HG03521 (cell line): ENCODE measurements around the gene DBN1.

Experiments
- ATAC-seq: cut with Tn5 transposase; IDR thresholded peaks from one replicate; pipeline ENCODE4 v1.9.1; 2021; ENCODE audit warnings: mild to moderate bottlenecking, moderate library complexity; ENCODE audit not compliant: unreplicated experiment

DBN1 gene

DNA sequence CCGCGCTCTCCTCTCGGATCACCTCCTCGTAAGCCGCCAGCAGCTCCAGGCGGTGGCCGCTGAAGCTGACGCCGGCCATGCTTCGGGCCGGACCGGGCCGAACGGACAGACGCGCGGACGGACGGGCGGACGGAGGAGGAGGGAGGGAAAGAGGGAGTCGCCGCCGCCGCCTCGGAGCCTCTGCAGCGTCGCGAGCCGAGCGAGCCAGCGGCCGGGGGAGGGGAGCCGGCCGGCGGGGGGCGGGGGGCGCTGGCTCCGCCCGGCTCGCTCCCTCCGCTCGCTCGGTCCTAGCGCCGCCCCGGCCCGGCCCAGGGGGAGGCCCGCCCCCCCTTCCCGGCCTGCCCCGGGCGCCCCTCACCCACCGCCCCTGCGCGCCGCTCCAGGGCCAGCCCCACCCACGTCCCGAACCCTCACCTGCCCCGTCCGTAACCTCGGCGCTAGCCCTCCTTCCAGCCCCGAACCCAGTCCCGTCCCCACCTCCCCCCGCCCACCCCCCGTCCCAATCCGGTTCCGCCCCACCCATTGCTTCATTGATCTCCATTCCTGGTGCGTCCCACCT is at the start of gene DBN1:
Gene DBN1, minus strand, starts transcription at position 192 of the 559 bp plus-strand sequence. Its CDS starts 113 bp downstream, at position 79.
- no peak for ATAC-seq

DNA sequence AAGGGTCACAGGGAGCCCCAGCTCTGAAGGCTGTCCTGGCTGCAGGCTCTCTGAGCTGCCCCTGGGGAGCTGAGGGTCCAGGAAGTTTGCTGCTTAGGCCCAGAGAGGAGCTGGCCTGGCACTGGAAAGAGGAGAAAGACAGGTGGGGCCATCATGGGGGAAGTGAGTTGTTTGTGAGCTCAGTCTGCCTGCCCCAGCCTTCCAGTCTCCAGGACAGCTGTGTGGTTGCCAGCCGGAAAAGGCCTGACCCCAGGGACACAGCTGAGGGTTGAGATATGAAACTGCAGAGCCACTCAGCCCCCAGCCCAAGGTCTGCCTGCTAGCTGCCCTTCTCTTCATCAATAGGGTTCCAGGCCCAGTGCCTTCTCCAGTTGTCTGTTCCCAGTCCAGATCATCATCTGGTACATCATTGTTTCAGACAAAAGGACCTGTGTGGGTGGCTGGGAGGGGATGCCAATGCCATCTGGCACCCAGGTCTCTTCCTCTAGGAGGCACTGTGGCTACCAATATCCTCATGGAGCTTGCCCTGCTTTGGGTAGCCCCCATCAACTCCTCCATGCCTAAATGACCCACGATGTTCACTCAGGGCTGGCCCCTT is 47.6 kb upstream of the DBN1 start:
- no peak for ATAC-seq

DNA sequence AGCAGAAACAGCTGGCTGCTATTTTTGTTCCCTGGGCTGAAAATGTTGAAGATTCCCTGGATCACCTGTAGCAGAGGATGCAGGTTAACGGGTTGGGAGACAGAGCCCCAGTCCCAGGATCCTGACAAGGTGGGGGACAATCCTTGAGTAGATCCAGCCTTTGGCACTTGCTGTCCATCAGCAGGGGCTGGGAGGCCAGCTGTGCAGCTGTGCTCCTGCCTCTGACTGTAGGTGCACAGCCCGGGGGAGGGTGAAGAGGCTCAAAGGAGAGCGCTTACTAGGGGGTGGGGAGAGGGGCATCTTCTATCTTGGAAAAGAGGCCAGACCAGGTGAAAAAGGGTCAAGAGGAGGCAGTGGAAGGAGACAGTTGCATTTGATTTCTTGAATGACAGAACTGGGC is 46.8 kb upstream of the DBN1 start:
- ATAC-seq = no peak

DNA sequence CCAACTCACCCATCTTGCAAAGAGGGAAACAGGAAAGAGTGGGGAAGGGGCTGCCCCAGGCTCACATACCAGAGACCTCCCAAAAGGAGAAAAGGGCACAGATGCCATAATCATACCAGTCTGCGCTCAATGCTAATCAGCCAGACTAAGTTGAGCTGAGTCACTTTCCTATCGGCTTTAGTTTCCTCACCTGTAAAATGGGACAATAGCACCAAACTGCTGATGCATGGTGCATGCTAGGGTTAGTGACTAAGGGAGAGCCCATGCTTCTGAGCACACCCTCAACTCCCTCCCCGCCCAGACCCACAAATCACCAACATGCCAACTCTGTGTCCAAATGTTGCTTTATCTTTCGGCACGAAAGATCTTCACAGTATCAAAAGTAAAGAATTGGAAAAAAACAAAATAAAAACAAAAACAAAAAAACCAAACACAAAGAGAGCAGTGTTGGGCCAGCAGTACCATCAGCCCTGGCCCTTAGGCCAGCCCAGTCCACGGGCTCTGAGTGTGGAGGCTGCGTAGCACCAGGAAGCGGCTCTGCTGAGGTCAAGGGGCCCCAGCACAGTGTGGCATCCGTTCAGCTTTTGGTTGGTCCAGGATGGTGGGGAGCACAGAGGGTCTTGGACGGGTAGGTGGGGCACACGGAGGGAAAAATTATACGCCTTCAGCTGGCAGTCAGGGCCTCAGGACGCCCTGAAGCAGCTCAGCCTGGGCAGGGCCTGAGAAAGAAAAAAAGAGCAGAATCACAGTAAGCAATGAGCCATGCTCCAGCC is 46.2 kb upstream of the DBN1 start:
- ATAC-seq = no peak

DNA sequence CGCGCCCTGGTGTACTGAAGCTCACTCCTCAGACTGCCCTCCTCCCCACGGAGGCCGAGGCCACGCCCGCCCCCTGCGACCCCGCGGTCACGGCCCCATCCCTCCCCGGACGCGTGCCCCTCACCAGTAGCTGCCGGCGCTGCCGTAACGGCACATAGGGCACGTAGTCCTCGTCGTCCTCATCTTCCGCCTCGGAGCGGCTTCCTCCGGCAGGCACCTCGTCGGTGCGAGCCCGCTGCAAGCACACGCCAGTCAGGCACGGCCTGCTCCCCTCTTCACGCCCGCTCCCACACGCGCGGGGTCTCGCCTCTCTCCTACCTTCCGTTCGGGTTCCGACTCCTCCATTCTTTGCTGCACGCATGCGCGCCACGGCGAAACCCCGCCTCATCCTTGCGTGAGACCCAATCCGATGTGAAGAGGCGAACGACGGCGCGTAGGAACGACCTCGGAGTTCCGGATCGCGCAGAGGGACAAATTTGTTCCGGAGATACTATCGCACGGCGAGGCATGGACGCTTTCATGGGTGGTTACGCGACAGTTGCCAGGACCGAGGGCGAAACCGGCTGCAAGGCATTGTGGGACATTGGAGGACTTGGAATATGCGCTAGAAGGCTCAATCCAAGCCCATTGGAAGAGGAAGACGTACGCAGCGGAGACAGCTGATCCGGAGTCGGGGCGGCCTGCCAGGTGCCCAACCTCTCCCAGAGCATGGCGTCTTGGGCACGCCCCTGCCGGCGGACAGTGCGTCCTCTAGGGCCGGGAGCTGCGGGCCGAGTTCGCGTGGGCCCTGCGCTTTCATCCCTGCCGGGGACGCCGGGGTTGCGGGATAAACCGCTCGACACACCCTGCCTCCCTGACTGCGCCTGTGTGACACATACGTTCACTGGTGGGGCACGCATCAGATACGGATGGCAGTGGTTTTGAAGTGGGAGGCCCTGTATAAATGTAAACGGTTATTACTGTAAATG is 43.5 kb upstream of the DBN1 start, which contains the start of gene DDX41:
Gene DDX41, minus strand, starts transcription at position 361 of the 968 bp plus-strand sequence. Its CDS starts 16 bp downstream, at position 345.
- ATAC-seq = peak; percentile 72

DNA sequence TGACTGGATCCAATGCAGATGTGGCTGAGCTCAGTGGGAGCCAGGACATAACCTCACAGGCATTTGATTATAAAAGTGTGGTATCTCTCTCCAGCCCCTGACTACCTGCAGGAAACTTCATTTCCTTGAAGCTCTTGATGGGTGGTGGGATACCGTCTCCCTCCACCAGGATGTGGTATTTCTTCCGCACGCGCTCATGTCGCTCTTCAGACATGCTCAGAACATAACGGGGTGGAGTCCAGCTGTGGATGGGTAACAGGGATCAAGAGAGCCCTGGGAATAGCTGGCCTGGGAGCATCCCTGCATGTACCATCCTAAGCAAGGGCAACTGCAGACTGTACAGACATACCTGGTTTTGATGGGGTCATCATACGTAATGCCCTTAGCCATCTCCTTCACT is 42.1 kb upstream of the DBN1 start:
- no peak for ATAC-seq

DNA sequence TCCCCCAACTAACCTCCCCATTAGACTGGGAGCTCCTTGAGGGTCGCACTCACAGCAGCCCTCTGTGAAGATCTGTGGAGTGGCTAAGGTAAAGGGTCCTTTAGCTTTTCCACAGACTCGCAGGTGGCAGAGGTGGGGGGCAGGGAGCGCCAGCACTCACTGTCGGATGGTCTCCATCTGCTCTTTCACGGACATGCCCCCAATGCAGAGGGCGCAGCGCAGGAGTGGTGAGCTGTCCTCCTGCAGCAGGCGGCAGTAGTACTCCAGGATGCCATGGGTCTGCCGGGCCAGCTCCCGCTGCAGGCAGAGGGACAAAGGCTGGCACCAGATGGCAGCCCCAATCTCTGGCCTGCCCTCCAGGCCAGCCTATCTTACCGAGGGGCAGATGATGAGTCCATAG is 41.1 kb upstream of the DBN1 start:
- ATAC-seq = no peak

DNA sequence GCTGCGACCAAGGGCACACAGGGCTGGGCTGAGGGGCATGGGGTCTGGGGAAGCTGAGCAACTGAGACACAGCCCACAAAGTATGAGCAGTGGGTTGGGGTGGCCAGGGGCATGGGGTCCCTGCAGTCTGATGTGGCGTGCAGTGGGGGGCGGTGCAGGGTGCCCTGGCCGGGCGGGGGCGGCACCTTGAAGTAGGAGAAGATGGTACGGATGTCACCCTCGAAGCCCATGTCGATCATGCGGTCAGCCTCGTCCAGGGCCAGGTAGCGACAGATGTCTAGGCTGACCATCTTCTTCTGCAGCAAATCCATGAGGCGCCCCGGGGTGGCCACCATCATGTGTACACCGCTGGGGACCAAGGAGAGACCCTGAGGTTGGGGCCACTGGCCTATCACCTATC is 40.1 kb upstream of the DBN1 start:
- no peak for ATAC-seq

DNA sequence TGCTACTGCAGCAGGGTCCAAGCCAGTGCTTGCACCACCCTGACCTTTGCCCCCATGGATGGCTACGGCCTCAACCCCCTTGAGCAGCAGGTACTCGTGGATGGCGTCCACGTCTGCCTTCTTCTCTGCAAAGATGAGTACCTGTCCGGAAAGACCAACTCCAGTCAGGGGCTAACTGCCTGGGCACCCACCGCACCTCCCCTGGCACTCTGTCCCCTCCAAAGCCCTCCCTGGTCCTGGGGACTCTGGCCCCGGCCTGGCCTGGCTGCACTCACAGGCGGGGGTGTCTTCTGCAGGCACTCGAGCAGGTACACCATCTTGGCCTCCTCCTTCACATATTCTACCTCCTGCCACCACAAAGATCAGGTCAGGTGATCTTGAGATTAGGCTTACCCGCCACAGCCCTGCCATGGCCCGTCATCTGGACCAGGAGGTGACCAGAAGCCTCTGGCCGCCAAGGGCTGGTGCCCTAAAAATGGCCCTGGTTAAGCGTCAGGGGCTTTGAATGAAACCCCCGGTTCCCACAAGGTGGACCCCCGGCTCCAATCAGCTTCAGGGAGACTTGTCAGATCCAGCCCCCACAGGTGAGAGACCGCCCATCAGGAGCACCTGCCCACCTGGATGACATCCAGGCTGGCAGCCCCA is 39.4 kb upstream of the DBN1 start:
- ATAC-seq = no peak

DNA sequence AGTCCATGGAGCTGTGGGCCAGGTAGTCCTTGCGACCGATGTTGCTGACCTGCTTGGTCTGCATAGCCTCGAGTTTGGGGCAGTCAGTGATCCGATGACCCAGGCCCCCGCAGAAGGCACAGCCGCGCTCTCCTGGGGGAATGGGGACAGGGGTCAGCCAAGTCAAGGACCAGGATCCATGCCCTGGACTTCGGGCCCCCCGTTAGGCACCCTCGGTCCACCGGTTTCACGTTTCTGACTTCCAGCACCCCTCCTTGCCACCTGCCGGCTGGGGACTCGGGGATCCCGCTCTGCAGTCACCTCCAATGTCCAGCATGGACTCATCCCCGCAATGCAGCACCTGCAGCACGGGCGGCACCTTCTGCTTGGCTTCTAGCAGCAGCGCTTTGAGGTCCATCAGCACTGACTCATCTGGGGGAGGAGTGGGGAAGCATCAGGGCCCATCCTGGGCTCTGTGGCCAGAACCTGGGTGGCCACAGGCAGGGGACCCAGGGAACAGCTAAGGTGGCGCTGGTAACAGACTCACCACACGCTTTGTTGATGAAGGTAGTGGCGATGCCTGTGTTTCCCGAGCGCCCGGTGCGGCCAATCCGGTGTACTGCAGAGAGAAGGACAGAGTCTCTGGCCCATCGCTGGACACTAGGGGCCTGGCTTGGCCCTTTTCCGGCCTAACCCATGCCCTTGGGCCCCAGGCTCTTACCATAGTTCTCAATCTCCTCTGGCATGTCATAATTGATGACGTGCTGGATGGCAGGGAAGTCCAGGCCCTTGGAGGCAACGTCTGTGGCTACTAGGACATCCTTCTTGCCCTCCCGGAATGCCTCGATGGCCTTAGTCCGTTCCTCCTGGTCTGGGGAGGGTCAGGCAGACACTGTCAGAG is 38.6 kb upstream of the DBN1 start:
- ATAC-seq = no peak

DNA sequence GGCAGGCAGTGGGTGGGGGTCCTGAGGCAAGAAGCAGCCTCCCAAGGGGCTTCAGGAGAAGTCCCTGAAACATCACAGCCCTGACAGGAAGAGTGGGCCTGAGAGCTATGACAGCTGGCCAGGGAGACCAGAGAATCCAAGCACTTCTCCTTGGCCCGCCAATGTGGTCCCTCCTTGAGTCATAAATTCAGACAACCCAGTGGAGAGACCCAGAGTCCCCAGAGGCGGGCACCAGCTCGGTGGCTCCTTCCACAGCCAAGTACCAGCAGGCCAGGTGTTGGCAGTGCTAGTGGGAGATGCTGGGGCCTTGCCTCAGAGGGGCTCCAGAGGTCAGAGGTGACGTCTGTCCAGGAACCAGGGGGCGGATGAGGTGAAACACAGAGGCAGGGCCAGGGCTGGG is 37.7 kb upstream of the DBN1 start:
- no peak for ATAC-seq

DNA sequence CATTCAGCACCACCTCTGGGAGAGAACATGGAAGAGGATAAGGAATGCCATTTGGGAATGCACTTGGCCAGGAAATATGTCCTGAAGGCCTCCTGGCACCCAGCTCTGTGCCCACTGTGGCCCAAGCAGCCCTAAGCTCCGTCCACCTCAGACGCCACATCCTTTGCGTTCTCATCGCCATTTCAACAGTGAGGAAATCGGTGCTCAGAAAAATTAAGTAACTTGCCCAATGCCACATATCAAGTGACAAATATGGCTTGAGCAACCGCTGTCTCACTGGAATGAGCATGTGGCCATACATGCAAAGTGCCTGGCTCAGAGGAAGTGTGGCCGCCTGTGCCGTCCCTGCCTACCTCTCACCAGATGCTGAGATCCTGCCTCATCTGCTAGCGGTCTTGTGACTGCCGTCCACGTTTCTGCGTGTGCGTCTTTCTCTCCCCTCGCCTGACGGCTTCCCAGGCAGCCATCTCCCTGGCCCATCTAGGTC is 37.2 kb upstream of the DBN1 start:
- ATAC-seq = peak; percentile 29

DNA sequence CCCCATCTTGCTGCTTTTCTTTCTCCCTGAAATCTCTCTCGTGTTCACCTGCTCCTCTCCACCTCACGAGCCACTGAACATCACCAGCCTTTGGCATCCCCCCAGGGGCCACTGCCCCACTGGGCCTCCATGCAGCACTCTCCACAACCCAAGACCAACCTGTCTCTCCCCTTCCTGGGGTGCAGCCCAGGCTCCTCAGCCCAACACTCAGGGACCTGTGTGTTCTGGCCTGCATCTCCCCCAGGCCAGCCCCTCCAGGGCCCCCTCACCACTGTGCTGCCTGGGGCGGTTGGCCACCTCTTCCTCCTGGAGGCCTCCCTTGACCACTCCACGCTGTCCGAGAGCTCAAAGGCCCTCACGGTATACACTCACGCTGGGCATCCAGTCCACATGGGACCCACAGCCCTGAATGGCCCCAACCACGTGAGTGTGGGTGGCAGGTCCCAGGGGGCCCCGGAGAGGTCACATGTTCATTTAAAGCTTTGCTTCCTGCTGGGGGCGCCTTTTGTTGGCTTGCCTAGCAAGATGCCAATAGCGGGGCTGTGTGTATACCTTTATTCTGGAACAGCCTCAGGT is 36.6 kb upstream of the DBN1 start:
- ATAC-seq = no peak

DNA sequence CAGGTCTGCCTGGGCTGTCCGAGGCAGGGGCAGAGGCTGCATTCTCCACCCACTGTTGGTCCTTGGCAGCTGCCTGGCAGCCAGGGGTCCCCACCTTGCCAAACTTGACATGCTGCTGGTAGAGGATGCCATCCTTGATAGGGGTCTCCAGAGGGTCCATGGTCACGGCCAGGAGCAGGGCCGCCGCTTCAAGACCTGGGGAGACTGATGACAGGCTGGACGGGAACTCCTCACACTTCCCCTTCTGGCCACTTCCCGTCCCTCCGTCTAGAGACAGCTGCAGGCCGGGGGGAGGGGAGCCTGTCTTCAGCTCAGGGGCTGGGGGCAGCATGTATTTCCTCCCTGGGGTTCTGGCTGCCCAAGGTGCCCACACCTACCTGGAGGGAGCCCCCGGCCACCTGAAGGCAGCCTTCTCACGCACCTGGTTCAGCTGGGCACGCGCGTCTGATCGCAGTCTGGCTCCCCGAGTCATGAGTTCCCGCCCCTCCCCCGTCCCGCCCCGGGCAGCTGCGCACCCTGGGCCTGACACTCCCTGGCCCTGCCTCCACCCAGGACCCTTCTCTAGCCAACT is 36.0 kb upstream of the DBN1 start, which contains the start of gene DOK3:
Gene DOK3, minus strand, starts transcription at position 446 of the 571 bp plus-strand sequence. Its CDS starts 286 bp downstream, at position 160.
- no peak for ATAC-seq

DNA sequence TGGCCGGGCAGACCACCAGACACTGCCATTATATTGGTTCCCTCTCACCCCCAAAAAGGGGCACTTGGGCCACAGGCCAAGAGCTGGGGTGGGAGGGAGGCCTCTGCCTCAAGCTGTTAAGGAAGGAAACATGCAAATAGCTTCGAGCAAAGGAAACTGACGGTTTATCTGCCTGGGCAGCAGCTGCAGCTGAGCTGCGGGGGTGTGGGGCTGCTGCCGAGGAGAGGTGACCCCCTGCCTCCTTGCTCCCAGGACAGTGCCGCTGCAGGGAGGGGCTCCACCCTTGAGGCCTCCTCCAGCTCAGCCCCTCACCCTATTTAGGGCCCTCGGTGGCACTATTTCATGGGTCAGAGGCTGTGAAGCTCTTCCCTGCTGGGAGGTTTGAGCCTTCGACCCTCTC is 35.4 kb upstream of the DBN1 start:
- ATAC-seq = no peak

DNA sequence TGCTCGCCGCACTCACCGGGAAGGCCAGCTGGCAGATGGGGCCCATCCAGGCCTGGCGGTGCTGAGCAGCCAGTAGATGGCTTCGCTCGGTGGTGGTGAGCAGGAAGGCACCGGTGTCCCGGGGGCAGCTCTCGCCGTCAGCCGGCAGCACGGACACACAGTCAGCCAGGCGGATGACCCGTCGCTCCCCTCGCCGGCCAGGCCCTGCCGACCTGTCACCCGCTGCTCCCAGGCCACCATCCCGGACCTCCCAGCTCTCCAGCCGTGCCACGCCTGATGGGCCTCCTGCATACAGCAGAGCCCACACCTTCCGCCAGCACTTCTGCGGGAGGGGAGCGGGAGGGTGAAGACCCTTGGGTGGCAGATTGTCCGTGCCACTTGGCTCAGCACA is 34.8 kb upstream of the DBN1 start:
- no peak for ATAC-seq

DNA sequence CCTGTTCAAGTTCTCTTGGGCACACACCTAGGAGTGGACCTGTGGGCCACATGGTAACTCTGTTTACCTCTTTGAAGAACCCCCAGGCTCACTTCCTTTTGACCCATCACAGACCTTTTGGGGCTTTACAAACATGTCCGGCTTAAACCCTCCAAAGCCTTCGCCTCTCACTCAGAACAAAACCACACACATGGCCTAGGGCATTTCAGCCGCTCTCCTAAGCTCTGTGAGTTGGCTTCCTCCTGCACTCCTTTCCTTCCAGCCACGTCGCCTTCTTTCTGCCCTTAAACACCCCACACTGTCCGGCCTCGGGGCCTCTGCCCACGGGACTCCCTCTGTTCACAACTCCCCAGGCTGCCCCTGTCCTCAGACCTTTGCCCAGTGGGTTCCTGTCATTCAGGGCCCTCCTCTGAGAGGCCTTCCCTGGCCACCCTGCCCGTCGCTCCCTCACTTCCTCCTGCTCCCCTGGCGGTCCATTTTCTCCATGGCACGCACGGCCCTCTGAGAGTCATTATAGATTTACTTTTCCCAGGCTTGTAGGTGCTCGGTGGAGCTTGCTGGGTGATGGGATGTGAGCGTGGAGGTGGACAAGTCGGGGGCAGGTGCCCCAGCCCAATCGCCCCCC is 34.3 kb upstream of the DBN1 start:
- ATAC-seq = no peak

DNA sequence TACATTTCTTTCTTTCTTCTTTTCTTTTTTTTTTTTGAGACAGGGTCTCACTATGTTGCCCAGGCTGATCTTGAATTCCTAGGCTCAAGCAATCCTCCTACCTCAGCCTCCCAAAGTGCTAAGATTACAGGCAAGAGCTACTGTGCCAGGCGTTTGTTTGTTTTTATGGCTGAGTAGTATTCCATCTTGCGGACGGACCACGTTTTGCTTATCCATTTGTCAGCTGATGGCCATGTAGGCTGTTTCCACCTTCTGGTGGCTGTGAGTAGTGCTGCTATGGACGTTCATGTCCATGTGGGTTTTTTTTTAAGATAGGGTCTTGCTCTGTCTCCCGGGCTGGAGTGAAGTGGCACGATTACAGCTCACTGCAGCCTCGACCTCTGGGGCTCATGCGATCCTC is 33.7 kb upstream of the DBN1 start:
- ATAC-seq = no peak
